CD4-positive, alpha-beta T cell (primary cell): Measurements from ENCODE around the gene RABGGTA. TPM values are rescaled to one million over a fixed set of nuclear protein-coding genes. Genes with fewer than 3 reads are reported as not detected.

ENCODE experiments used
- ATAC-seq: fragments of 200-7000 bp; cut with Tn5 transposase; one replicate; pipeline ENCODE4 v1.10.0; 2022; ENCODE audit warnings: mild to moderate bottlenecking; ENCODE audit not compliant: poor library complexity
- CTCF ChIA-PET: fragments of 350-600 bp; sonication (Branson Sonifier 250); formaldehyde crosslinking; loops from one replicate; lab custom pipeline; 2021; ENCODE audit warnings: antibody characterized with exemption, inconsistent platforms; lab: Charles Lee
- POLR2A ChIA-PET: fragments of 350-600 bp; sonication (Branson Sonifier 250); formaldehyde crosslinking; loops from one replicate; lab custom pipeline; 2021; ENCODE audit warnings: antibody characterized with exemption, inconsistent platforms; lab: Charles Lee
- DNase-seq, 14 experiments: peaks; one replicate each; pipeline ENCODE4 v3.0.0-alpha.2; 2013 to 2020; ENCODE audit warnings: mixed read lengths in 2 of 14
- H3K27ac ChIP-seq, 2 donors: one replicate each; pipeline versions ENCODE4 v1.5.1 to v1.7.0; 2013; ENCODE audit warnings: low read length in 2 of 2, low read depth in 1 of 2, mild to moderate bottlenecking in 1 of 2
- H3K27me3 ChIP-seq, 2 experiments: 1 replicate in 1 of 2; 2 replicates in 1 of 2; pipeline versions ENCODE4 v1.6.1 to v1.7.0; 2013; ENCODE audit warnings: low read length in 2 of 2, control low read depth in 1 of 2, mild to moderate bottlenecking in 1 of 2, moderate library complexity in 1 of 2; ENCODE audit not compliant: insufficient read depth in 2 of 2, control insufficient read depth in 1 of 2
- H3K36me3 ChIP-seq: one replicate; pipeline ENCODE4 v1.6.1; 2013; ENCODE audit warnings: low read length, control low read depth; ENCODE audit not compliant: insufficient read depth
- H3K4me1 ChIP-seq: one replicate; pipeline ENCODE4 v1.6.1; 2013; ENCODE audit warnings: low read length, control low read depth; ENCODE audit not compliant: insufficient read depth
- H3K4me3 ChIP-seq: one replicate; pipeline ENCODE4 v1.5.1; 2013; ENCODE audit warnings: mild to moderate bottlenecking, low read length, moderate library complexity
- H3K9me3 ChIP-seq, 2 experiments: 1 replicate in 1 of 2; 2 replicates in 1 of 2; pipeline versions ENCODE4 v1.6.1 to v1.7.0; 2013; ENCODE audit warnings: low read length in 2 of 2, mild to moderate bottlenecking in 2 of 2, control low read depth in 1 of 2, moderate library complexity in 1 of 2; ENCODE audit not compliant: control insufficient read depth in 1 of 2, insufficient read depth in 1 of 2
- H3K27ac Mint-ChIP-seq: one replicate; pipeline ENCODE4 v1.8.0; 2020; ENCODE audit warnings: mixed read lengths
- H3K27me3 Mint-ChIP-seq: one replicate; pipeline ENCODE4 v1.8.0; 2021; ENCODE audit warnings: mixed read lengths
- H3K36me3 Mint-ChIP-seq: one replicate; pipeline ENCODE4 v1.8.0; 2021; ENCODE audit warnings: low read depth, mixed read lengths
- H3K4me1 Mint-ChIP-seq: one replicate; pipeline ENCODE4 v1.8.0; 2021; ENCODE audit warnings: low read depth, mixed read lengths
- H3K4me3 Mint-ChIP-seq: one replicate; pipeline ENCODE4 v1.8.0; 2020; ENCODE audit warnings: mild to moderate bottlenecking, mixed read lengths
- H3K9me3 Mint-ChIP-seq: one replicate; pipeline ENCODE4 v1.8.0; 2020; ENCODE audit warnings: mixed read lengths
- CTCF ChIP-seq: fragments of 200-600 bp; IDR thresholded peaks from one replicate; pipeline ENCODE4 v1.8.0; 2022; ENCODE audit warnings: antibody characterized with exemption, mild to moderate bottlenecking
- intact Hi-C, 2 experiments: fragments of 100-400 bp; cut with DNase I in 1 of 2; cut with micrococcal nuclease in 1 of 2; formaldehyde crosslinking; loops; one replicate each; pipeline versions ENCODE4 v1.15.1 to v1.9.0; 2023 to 2025; cut with DNase I, micrococcal nuclease
- total RNA-seq, 174 experiments: library from RNA in 2 of 174; stranded (reverse) in 2 of 174; gene quantifications; one replicate each; pipeline ENCODE4 v1.2.3 and lab custom pipeline; 2021 to 2026

Gene RABGGTA
- total RNA-seq, 2 experiments from 2014 or later = 52.3 to 55.2 TPM

GRCh38 chr14:24296341-24297157 is 25.2 kb upstream of the RABGGTA start:
- peaks cover 44% of the 10 kb centered on the region for H3K36me3 ChIP-seq
- Mint-ChIP-seq H3K27me3 (no peaks in the 10 kb centered on the region), H3K9me3 (no peaks in the 10 kb centered on the region), H3K4me1 (peaks cover 51% of the 10 kb centered on the region), H3K4me3 (peak overlapping the region; percentile 74), H3K36me3 (peaks cover 77% of the 10 kb centered on the region), H3K27ac (peak overlapping the region; percentile 67)
- DNase-seq (peak; percentile 54 to 91 (median 64)), ATAC-seq (peak; percentile 73)
- intact Hi-C loops = loop anchor here (1.0 to 10.0 kb wide), 9 partner anchors 17 to 322 kb away; partner anchors contain the start of genes MDP1 (in 2 of the 2), DCAF11 (in 1 of the 2), NRL (in 1 of the 2) and RABGGTA (in 1 of the 2)
- no peak overlapping the region for H3K4me3 ChIP-seq
- POLR2A ChIA-PET = interaction anchor here (0.6 to 5.7 kb wide), 9 partner anchors 14 to 188 kb away, joined by 3 to 66 read pairs (median 15); partner anchors contain the start of genes CBLN3, CHMP4A, DCAF11 and KHNYN
- CTCF ChIA-PET = interaction anchor here (0.5 to 6.8 kb wide), 21 partner anchors 13 to 1715 kb away, joined by 3 to 90 read pairs (median 6); partner anchors contain the start of genes CBLN3, CHMP4A, CIDEB and KHNYN
- no peaks in the 10 kb centered on the region for H3K27me3 ChIP-seq
- peak overlapping the region in 1 of 2 donors; percentile 51 for H3K27ac ChIP-seq
- H3K4me1 ChIP-seq = peaks cover 47% of the 10 kb centered on the region
- no peaks in the 10 kb centered on the region for H3K9me3 ChIP-seq
- peak; percentile 64 for TF ChIP-seq CTCF

GRCh38 chr14:24293525-24293924 is 22.1 kb upstream of the RABGGTA start:
- no peak overlapping the region for H3K4me3 Mint-ChIP-seq
- DNase-seq (no peak), ATAC-seq (no peak)
- H3K27me3 Mint-ChIP-seq = no peaks in the 10 kb centered on the region
- Histone ChIP-seq H3K36me3 (peaks cover 59% of the 10 kb centered on the region), H3K4me1 (peaks cover 27% of the 10 kb centered on the region), H3K27ac (no peak overlapping the region), H3K9me3 (no peaks in the 10 kb centered on the region), H3K27me3 (no peaks in the 10 kb centered on the region), H3K4me3 (no peak overlapping the region)
- CTCF ChIA-PET = no interaction called here
- intact Hi-C loops = loop anchor here in 1 of 2 experiments (10.0 kb wide), 1 partner anchor 319 kb away; no protein-coding TSS in a partner anchor
- TF ChIP-seq CTCF = no peak
- peaks cover 75% of the 10 kb centered on the region for H3K36me3 Mint-ChIP-seq
- H3K27ac Mint-ChIP-seq = no peak overlapping the region
- H3K4me1 Mint-ChIP-seq = peaks cover 23% of the 10 kb centered on the region
- no peaks in the 10 kb centered on the region for H3K9me3 Mint-ChIP-seq
- POLR2A ChIA-PET = no interaction called here

- Mint-ChIP-seq H3K9me3 (no peaks in the 10 kb centered on the region), H3K27ac (no peak overlapping the region), H3K36me3 (peaks cover 69% of the 10 kb centered on the region), H3K4me1 (peaks cover 16% of the 10 kb centered on the region), H3K4me3 (no peak overlapping the region), H3K27me3 (no peaks in the 10 kb centered on the region)
- intact Hi-C loops = loop anchor here in 1 of 2 experiments (10.0 kb wide), 1 partner anchor 317 kb away; no protein-coding TSS in a partner anchor
- no peak for TF ChIP-seq CTCF
- DNase-seq = no peak
- Histone ChIP-seq H3K9me3 (no peaks in the 10 kb centered on the region), H3K36me3 (peaks cover 59% of the 10 kb centered on the region), H3K4me1 (peaks cover 16% of the 10 kb centered on the region), H3K27ac (no peak overlapping the region), H3K4me3 (no peak overlapping the region), H3K27me3 (no peaks in the 10 kb centered on the region)
- ATAC-seq = no peak
- ChIA-PET CTCF (interaction anchor here (0.6 to 1.0 kb wide), 2 partner anchors 21 to 50 kb away, joined by 3 to 4 read pairs; partner anchors contain the start of genes RABGGTA and TINF2), POLR2A (no interaction called here)
Observed at GRCh38 chr14:24292118-24292807, 20.9 kb upstream of the RABGGTA start.
